ENCODE results near the gene EFCC1.

EFCC1 gene

DNA sequence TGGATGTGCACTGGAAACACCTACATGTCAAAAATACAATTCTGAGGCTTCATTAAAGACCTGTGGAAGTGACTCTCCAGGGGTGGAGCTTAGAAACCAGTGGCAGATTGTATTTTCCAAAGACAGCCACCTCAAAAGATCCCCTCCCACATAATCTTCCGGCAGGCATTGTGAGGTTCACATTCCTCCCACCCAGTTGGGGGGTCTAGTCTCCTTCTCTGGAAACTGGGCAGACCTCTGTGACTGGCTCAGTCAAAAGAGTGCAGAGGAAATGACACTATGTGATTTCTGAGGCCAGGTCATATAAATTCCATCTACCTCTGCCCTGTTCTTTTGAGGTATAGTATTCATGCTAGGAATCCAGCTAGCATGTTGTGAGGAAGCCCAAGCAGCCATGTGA, 5.4 kb upstream of the EFCC1 start:
- DNase-seq = no peak

- no peak for DNase-seq
Observed at GRCh38 chr3:128996200-128996599, 4.9 kb upstream of the EFCC1 start.

GRCh38 chr3:128996726-128997125, 4.4 kb upstream of the EFCC1 start:
- no peak for DNase-seq

DNA sequence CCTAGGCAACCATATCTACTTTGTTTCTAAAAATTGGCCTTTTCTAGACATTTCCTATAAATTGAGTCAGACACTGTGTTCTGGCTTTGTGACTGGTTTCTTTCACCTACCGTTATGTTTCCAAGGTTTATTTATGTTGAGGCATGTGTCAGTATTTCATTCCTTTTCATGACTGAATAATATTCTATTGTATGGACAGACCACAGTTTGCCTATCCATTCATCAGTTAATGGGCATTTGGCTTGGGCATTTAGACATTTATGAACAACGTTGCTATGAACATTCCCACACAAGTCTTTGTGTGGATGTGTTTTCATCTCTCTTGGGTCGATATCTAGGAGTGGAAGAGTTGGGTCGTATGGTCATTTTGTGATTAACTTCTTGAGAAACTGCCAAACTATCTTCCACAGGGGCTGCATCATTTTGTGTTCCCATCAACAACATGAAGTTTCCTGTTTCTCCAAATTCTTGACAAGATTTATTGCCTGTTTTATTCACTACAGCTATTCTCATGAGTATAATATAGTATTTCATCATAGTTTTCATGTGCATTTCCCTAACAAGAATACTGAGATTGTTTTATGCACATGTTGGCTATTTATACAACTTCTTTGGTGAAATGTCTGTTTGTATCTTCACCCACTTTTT, 3.5 kb upstream of the EFCC1 start:
- DNase-seq = no peak

DNA sequence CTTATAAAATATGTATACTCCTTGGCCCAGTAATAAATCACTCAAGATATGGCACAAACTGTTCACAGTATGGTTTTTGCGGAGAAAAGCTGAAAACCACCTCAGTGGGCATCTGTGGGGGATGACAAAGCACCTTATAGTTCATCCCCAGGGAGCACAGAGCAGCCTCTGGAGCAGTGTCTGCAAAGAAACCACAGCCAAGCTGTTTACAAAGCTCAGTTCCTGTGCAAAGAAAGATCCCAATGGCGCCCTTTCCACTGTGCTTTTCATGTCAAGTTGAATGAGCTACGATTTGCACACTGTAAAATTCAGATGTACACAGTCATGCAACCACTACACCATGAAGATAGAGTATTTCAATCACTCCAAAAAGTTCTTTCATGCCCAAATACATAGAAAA, 2.5 kb upstream of the EFCC1 start:
- DNase-seq = no peak

GRCh38 chr3:128999102-128999501, 2.0 kb upstream of the EFCC1 start:
- no peak for DNase-seq

GRCh38 chr3:129000742-129001100, 383 bp upstream of the EFCC1 start:
- no peak for DNase-seq

GRCh38 chr3:129001806-129002572, 885 bp downstream of the EFCC1 start:
- DNase-seq = peak; percentile 38 to 61

DNA sequence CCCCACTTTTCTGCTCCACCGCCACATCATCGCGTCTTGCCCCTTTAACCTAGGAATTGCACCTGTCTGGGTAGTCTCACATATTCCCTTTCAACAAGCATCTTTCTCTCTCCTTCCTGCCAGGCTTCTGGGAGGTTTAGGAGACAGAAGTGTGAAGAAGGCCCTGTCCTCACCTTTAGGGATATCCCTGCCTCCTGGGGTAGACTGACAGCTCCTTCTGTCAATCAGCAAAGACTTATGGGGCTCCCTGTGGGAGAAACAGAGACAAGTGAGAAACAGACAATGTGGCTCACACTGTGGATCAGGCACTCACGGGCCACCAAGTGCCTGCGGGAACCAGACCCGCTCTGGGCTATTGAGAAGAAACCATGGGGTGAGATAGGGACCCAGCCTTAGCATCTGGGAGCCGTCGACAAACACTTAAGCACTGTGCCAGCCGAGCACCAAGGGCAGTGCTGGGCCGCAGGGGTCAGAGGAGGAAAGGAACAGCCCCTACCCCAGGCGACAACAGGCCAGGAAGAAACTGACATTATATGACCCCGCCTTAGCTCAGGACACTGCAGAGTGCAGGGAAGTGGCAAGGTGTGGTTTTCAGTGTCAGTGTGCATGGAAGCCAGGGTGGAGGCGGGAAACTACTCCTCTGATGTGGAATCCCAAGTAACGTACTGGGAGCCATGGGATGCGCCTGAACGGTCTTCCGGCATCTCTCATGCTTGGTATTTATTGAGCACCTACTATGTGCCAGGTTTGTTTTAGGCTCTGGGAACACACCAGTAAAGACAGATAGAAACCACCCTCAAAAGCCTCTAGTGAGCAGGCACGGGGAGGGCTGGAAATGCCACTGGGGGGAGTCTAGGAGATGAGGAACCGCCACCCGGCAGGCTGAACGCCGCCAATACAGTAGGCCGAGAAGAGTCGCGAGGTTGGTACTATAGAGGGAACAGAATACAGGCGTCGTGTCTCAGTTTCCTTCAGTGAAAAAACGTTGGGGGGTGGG, 1.8 kb downstream of the EFCC1 start:
- no peak for DNase-seq

- peak; percentile 47 to 57 for DNase-seq
Observed at GRCh38 chr3:129003578-129004112, 2.5 kb downstream of the EFCC1 start.

GRCh38 chr3:129004639-129005295, 3.7 kb downstream of the EFCC1 start:
- no peak for DNase-seq

GRCh38 chr3:129005526-129006303, 4.6 kb downstream of the EFCC1 start:
- DNase-seq = no peak

- DNase-seq = no peak
Observed at GRCh38 chr3:129006864-129007263, 5.8 kb downstream of the EFCC1 start.

GRCh38 chr3:129007792-129008191, 6.7 kb downstream of the EFCC1 start:
- DNase-seq = no peak

GRCh38 chr3:129009266-129009665, 8.2 kb downstream of the EFCC1 start:
- DNase-seq = no peak

DNA sequence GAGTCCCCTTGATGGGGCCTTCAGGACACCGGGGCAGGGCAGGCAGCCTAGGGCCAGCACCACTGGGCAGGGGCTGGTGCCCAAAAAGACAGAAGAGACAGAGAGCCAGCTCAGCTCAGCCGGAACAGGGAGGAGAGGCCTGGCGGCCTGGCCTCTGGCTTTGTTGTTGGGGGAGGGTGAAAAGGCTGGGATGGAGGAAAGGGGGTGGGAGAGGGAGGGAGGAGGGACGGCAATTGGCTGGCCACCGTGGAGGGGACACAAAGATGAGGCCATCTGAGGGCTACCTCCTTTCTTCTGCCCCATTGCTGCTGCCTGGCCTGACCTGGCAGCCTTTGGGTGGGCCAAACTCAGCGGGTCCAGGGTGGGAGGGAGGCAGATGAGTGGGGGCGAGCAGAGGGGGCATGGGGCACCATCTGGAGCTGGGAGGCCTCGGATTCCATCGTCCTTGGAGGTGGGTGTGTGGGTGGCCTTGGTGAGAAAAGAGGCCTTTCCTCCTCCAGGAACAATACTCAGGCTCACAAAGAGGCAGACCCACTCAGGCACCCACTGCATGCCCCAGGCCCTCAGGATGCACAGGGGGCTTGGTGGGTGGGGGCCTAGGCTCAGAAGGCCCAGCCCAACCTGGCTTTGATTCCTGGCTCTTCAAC, 9.3 kb downstream of the EFCC1 start:
- DNase-seq = no peak

DNA sequence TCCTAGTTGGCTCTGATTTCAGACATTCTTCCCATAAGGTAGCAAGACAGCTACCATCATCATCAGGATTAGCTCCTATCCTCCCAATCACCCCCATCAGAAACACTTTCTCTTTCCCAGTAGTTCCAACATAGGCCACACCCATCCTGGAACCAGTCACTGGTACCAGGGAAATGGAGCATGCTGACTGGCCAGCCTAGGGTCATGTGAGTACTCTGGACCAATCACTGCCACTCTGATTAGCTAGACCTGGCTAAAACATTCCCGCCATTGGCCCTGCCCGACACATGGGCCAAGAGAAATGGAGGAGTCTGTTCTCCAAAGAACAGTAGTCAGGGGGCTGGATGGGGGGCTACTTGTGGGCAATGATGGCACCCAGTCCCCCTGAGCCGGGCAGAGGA, 12.4 kb downstream of the EFCC1 start:
- DNase-seq = no peak

GRCh38 chr3:129014148-129014547, 13.0 kb downstream of the EFCC1 start:
- DNase-seq = no peak

DNA sequence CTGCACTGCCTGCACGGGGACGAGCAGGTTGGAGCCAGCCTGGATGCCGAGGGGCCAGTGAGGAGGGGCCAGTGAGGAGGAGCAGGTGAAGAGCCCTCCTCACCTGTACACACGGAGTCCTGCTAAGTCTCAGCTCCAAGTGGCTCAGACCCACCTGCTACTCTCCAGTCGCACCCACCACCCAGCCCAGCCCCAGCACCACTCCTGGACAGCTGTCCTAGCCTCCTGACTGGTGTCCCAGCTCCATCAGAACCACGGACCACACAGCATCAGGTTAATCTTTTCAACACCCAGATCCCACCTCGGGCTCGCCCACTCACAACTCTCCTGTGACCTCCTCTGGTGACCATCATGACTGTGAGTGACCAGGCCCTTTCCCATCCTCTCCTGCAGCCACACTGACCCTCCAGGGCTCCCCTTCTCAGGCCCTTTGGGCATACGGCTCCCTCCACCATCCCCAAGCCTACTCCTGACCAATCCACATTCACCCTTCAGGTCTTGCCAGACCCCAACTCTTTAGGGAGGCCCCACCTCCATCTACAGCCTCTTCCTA, 13.8 kb downstream of the EFCC1 start:
- no peak for DNase-seq

- peak; percentile 40 to 53 for DNase-seq
Observed at GRCh38 chr3:129015388-129016105, 14.4 kb downstream of the EFCC1 start.
